IMR-90 (cell line): Measurements from ENCODE around the gene EPSTI1. TPM values are rescaled to one million over a fixed set of nuclear protein-coding genes. Genes with fewer than 3 reads are reported as not detected.

Experiments used
- ATAC-seq: fragments of 200-7000 bp; cut with Tn5 transposase; 2 replicates; pipeline ENCODE4 v1.9.1; 2020; ENCODE audit warnings: low read depth, mild to moderate bottlenecking, moderate library complexity
- BruUV-seq: library from RNA; stranded (reverse); fragments of 400-500 nt; replicated peaks from 2 replicates; lab custom pipeline; 2021; lab: Mats Ljungman, UMichigan
- CTCF ChIA-PET: fragments of 300-600 bp; formaldehyde crosslinking; extraction: SDS; loops from one replicate; lab custom pipeline; 2021; ENCODE audit warnings: antibody characterized with exemption; lab: Yijun Ruan, JAX
- POLR2A ChIA-PET: fragments of 300-600 bp; sonication (Branson Sonifier 250); formaldehyde crosslinking; loops from one replicate; lab custom pipeline; 2022; ENCODE audit warnings: antibody characterized with exemption; ENCODE audit not compliant: unreplicated experiment; lab: Charles Lee
- DNase-seq: peaks from one replicate; pipeline ENCODE4 v3.0.0; 2013
- H2AFZ ChIP-seq: replicated peaks from 2 replicates; pipeline ENCODE3; 2013; ENCODE audit warnings: low read length, mild to moderate bottlenecking; ENCODE audit not compliant: poor library complexity
- H2AK5ac ChIP-seq: 2 replicates; pipeline ENCODE4 v1.6.1; 2013; ENCODE audit warnings: low read depth, low read length, inconsistent platforms
- H2AK9ac ChIP-seq: replicated peaks from 2 replicates; pipeline ENCODE3; 2013; ENCODE audit warnings: mild to moderate bottlenecking, low read depth, low read length, moderate library complexity; ENCODE audit not compliant: poor library complexity
- H2BK120ac ChIP-seq: 2 replicates; pipeline ENCODE4 v1.6.1; 2013; ENCODE audit warnings: low read depth, low read length, inconsistent platforms
- H2BK15ac ChIP-seq: 3 replicates; pipeline ENCODE4 v1.6.1; 2013; ENCODE audit warnings: low read depth, low read length, inconsistent platforms
- H2BK20ac ChIP-seq: 2 replicates; pipeline ENCODE4 v1.6.1; 2013; ENCODE audit warnings: low read depth, mild to moderate bottlenecking, inconsistent platforms, low read length, moderate library complexity
- H2BK5ac ChIP-seq: 2 replicates; pipeline ENCODE4 v1.6.1; 2013; ENCODE audit warnings: mild to moderate bottlenecking, low read depth, low read length, inconsistent platforms; ENCODE audit not compliant: poor library complexity, severe bottlenecking
- H3K14ac ChIP-seq: replicated peaks from 2 replicates; pipeline ENCODE4 v1.6.1; 2013; ENCODE audit warnings: low read depth, low read length, inconsistent platforms
- H3K18ac ChIP-seq: 2 replicates; pipeline ENCODE4 v1.6.1; 2013; ENCODE audit warnings: low read depth, low read length, control low read depth
- H3K23ac ChIP-seq: 2 replicates; pipeline ENCODE4 v1.6.1; 2013; ENCODE audit warnings: low read depth, low read length, inconsistent platforms
- H3K27ac ChIP-seq: 2 replicates; pipeline ENCODE4 v1.5.1; 2013; ENCODE audit warnings: mild to moderate bottlenecking, control low read depth, low read length; ENCODE audit not compliant: insufficient read depth
- H3K27me3 ChIP-seq: 2 replicates; pipeline ENCODE4 v1.6.1; 2013; ENCODE audit warnings: low read length; ENCODE audit not compliant: control insufficient read depth, insufficient read depth
- H3K36me3 ChIP-seq: 2 replicates; pipeline ENCODE4 v1.6.1; 2013; ENCODE audit warnings: low read length, mixed read lengths; ENCODE audit not compliant: control insufficient read depth, insufficient read depth
- H3K4ac ChIP-seq: 2 replicates; pipeline ENCODE4 v1.6.1; 2013; ENCODE audit warnings: low read depth, low read length, inconsistent platforms
- H3K4me1 ChIP-seq: 2 replicates; pipeline ENCODE4 v1.6.1; 2013; ENCODE audit warnings: low read length, mixed read lengths; ENCODE audit not compliant: control insufficient read depth, insufficient read depth
- H3K4me2 ChIP-seq: 2 replicates; pipeline ENCODE4 v1.6.1; 2013; ENCODE audit warnings: low read depth, mild to moderate bottlenecking, control low read depth, low read length, moderate library complexity
- H3K4me3 ChIP-seq: 2 replicates; pipeline ENCODE4 v1.5.1; 2013; ENCODE audit warnings: low read depth, mild to moderate bottlenecking, control low read depth, low read length, moderate library complexity; ENCODE audit not compliant: insufficient read depth
- H3K56ac ChIP-seq: 2 replicates; pipeline ENCODE4 v1.6.1; 2013; ENCODE audit warnings: low read length, inconsistent platforms; ENCODE audit not compliant: insufficient read depth; ENCODE audit errors: extremely low read depth
- H3K79me1 ChIP-seq, 2 experiments: 2 replicates each; pipeline ENCODE4 v1.6.1; 2013; ENCODE audit warnings: low read length in 2 of 2, inconsistent platforms in 1 of 2, low read depth in 1 of 2
- H3K9ac ChIP-seq: 2 replicates; pipeline ENCODE4 v1.6.1; 2013; ENCODE audit warnings: low read depth, low read length, control low read depth
- H3K9me1 ChIP-seq: 2 replicates; pipeline ENCODE4 v1.6.1; 2013; ENCODE audit warnings: low read length, inconsistent platforms; ENCODE audit not compliant: insufficient read depth
- H3K9me3 ChIP-seq: 2 replicates; pipeline ENCODE4 v1.6.1; 2013; ENCODE audit warnings: low read length; ENCODE audit not compliant: control insufficient read depth, insufficient read depth
- H4K20me1 ChIP-seq: 2 replicates; pipeline ENCODE4 v1.6.1; 2013; ENCODE audit warnings: low read length, inconsistent platforms; ENCODE audit not compliant: insufficient read depth
- H4K5ac ChIP-seq: 2 replicates; pipeline ENCODE4 v1.6.1; 2013; ENCODE audit warnings: mild to moderate bottlenecking, low read depth, low read length, control low read depth
- H4K8ac ChIP-seq, 2 experiments: 2 replicates each; pipeline ENCODE4 v1.6.1; 2013; ENCODE audit warnings: low read depth in 2 of 2, low read length in 2 of 2, control low read depth in 1 of 2, inconsistent platforms in 1 of 2
- H4K91ac ChIP-seq: 2 replicates; pipeline ENCODE4 v1.6.1; 2013; ENCODE audit warnings: low read depth, low read length, inconsistent platforms; ENCODE audit not compliant: insufficient read depth
- CEBPB ChIP-seq: IDR thresholded peaks from 2 replicates; pipeline ENCODE4 v1.6.1; 2012; ENCODE audit warnings: low read depth, low read length, improper control_type of control experiment
- CHD1 ChIP-seq: IDR thresholded peaks from 2 replicates; pipeline ENCODE4 v1.6.1; 2012; ENCODE audit warnings: low read depth, low read length, improper control_type of control experiment
- ELK1 ChIP-seq: fragments of 150-350 bp; IDR thresholded peaks from 2 replicates; pipeline ENCODE4 v1.6.1; 2016; ENCODE audit warnings: low read depth, mild to moderate bottlenecking, low read length, moderate library complexity, borderline replicate concordance
- MAFK ChIP-seq: IDR thresholded peaks from 2 replicates; pipeline ENCODE4 v1.6.1; 2012; ENCODE audit warnings: low read depth, low read length, improper control_type of control experiment
- MAZ ChIP-seq: IDR thresholded peaks from 2 replicates; pipeline ENCODE4 v1.6.1; 2012; ENCODE audit warnings: low read depth, mild to moderate bottlenecking, low read length, improper control_type of control experiment, moderate library complexity, borderline replicate concordance
- NFE2L2 ChIP-seq: fragments of 150-350 bp; IDR thresholded peaks from 2 replicates; pipeline ENCODE4 v1.6.1; 2016; ENCODE audit warnings: low read depth, mild to moderate bottlenecking, low read length
- POLR2A ChIP-seq: IDR thresholded peaks from 2 replicates; pipeline ENCODE4 v1.6.1; 2012; ENCODE audit warnings: mild to moderate bottlenecking, low read depth, low read length
- RCOR1 ChIP-seq: IDR thresholded peaks from 2 replicates; pipeline ENCODE4 v1.6.1; 2012; ENCODE audit warnings: mild to moderate bottlenecking, low read length, improper control_type of control experiment; ENCODE audit not compliant: insufficient replicate concordance
- RFX5 ChIP-seq: IDR thresholded peaks from 2 replicates; pipeline ENCODE4 v1.8.0; 2012; ENCODE audit warnings: low read depth, mild to moderate bottlenecking, low read length, moderate library complexity
- SMC3 ChIP-seq: fragments of 150-350 bp; IDR thresholded peaks from 2 replicates; pipeline ENCODE4 v1.6.1; 2016; ENCODE audit warnings: low read depth, mild to moderate bottlenecking, antibody characterized with exemption, low read length, moderate library complexity
- WGBS, 2 experiments: methylation state at CpG; one replicate each; pipeline versions ENCODE4 v1.1.5 to v1.1.7; 2013; ENCODE audit warnings: missing lambda C conversion rate in 2 of 2; ENCODE audit not compliant: insufficient read length in 1 of 2; ENCODE audit errors: extremely low coverage in 2 of 2; 5-methylcytosine and 5-hydroxymethylcytosine counted together
- dilution Hi-C: fragments of 300-500 bp; cut with HindIII; formaldehyde crosslinking; loops from one replicate; pipeline ENCODE4 v1.14.3; 2018; ENCODE audit warnings: low sequenced_read_pairs; ENCODE audit not compliant: unreplicated experiment
- in situ Hi-C: fragments of 300-500 bp; cut with MboI; formaldehyde crosslinking; loops from 3 replicates; pipeline ENCODE4 v1.14.3; 2019; ENCODE audit warnings: low sequenced_read_pairs, inconsistent platforms, mixed read lengths
- intact Hi-C: fragments of 100-400 bp; cut with micrococcal nuclease; formaldehyde crosslinking; loops from 2 replicates; pipeline ENCODE4 v1.10.0; 2022
- polyA plus RNA-seq, 3 experiments: library from polyadenylated mRNA; depleted of rRNA; stranded (reverse); fragments of >200 nt; gene quantifications; 2 replicates each; pipeline ENCODE4 v1.2.3, GENCODE V29; 2012; ENCODE audit warnings: low replicate concordance in 1 of 3
- total RNA-seq: library from RNA; depleted of rRNA; stranded (reverse); fragments of >200 nt; gene quantifications from 2 replicates; pipeline ENCODE4 v1.2.3, GENCODE V29; 2012
- TF ChIP-seq, protein P1 (sequence below): fragments of 150-350 bp; IDR thresholded peaks from 2 replicates; pipeline ENCODE4 v1.6.1; 2017; ENCODE audit warnings: mild to moderate bottlenecking, antibody characterized with exemption, low read length, low read depth
- TF ChIP-seq, protein P2 (sequence below): conservative IDR thresholded peaks from 2 replicates; pipeline ENCODE4 v1.5.1; 2012; ENCODE audit warnings: mild to moderate bottlenecking, low read depth, low read length, improper control_type of control experiment

Gene EPSTI1
- total and polyA plus RNA-seq, 2 of the 4 experiments (the other 2 are of a cell fraction): 0.90 to 1.6 TPM

DNA sequence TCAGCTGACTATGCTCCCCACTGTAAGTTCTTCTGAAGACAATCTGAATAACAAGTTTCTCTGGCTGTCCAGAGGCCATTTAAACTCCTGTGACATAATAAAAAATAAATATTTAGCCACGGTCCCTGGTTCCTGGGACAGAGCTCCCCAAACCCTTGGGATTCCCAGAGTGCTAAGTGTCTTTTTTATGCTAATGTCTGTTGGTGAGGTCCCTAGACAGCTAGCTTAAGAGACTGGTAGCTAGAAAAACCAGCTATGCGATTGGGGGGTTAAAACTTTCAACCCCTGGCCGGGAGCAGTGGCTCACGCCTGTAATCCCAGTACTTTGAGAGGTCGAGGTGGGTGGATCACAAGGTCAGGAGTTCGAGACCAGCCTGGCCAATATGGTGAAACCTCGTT is 5.9 kb downstream of the EPSTI1 start (continued):
- TF ChIP-seq MAZ (no peak), CHD1 (no peak), CEBPB (no peak), MAFK (no peak)

GRCh38 chr13:42985312-42986175 is 6.5 kb downstream of the EPSTI1 start:
- Histone ChIP-seq H4K91ac (no peak overlapping the region), H3K4me1 (no peaks in the 10 kb centered on the region), H3K4me2 (no peak overlapping the region), H3K9me3 (no peaks in the 10 kb centered on the region), H2BK15ac (no peak overlapping the region), H3K9ac (no peak overlapping the region), H2BK20ac (no peak overlapping the region), H3K9me1 (no peaks in the 10 kb centered on the region), H3K27ac (no peak overlapping the region), H2BK5ac (no peak overlapping the region), H3K14ac (no peak overlapping the region), H3K23ac (no peak overlapping the region), H4K8ac (no peak overlapping the region), H3K79me1 (no peaks in the 10 kb centered on the region), H2AK9ac (no peak overlapping the region), H3K56ac (no peak overlapping the region), H3K4ac (no peak overlapping the region), H3K27me3 (no peaks in the 10 kb centered on the region), H3K4me3 (no peak overlapping the region), H2AFZ (no peak overlapping the region), H2AK5ac (no peak overlapping the region), H3K36me3 (no peaks in the 10 kb centered on the region), H4K5ac (no peak overlapping the region), H3K18ac (no peak overlapping the region), H4K20me1 (no peaks in the 10 kb centered on the region), H2BK120ac (no peak overlapping the region)
- in situ Hi-C loops: no loop called here
- WGBS, 2 experiments: 100% methylated on average over 1 of the region's 8 CpGs; no CpG with 5 or more reads in 1 of the 2 experiments
- BruUV-seq: no TSS peak
- dilution Hi-C loops: no loop called here
- ChIA-PET POLR2A (no interaction called here), CTCF (interaction anchor here (0.5 kb wide), 1 partner anchor 50 kb away, joined by 4 read pairs; no protein-coding TSS in a partner anchor)
- DNase-seq (no peak), ATAC-seq (no peak)
- intact Hi-C loops: no loop called here
- TF ChIP-seq SMC3 (no peak), RFX5 (no peak), CEBPB (no peak), ELK1 (no peak), POLR2A (no peak), RCOR1 (no peak), CHD1 (no peak), MAZ (no peak), NFE2L2 (no peak)
- TF ChIP-seq, protein P1, sequence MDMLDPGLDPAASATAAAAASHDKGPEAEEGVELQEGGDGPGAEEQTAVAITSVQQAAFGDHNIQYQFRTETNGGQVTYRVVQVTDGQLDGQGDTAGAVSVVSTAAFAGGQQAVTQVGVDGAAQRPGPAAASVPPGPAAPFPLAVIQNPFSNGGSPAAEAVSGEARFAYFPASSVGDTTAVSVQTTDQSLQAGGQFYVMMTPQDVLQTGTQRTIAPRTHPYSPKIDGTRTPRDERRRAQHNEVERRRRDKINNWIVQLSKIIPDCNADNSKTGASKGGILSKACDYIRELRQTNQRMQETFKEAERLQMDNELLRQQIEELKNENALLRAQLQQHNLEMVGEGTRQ: no peak
- TF ChIP-seq, protein P2, sequence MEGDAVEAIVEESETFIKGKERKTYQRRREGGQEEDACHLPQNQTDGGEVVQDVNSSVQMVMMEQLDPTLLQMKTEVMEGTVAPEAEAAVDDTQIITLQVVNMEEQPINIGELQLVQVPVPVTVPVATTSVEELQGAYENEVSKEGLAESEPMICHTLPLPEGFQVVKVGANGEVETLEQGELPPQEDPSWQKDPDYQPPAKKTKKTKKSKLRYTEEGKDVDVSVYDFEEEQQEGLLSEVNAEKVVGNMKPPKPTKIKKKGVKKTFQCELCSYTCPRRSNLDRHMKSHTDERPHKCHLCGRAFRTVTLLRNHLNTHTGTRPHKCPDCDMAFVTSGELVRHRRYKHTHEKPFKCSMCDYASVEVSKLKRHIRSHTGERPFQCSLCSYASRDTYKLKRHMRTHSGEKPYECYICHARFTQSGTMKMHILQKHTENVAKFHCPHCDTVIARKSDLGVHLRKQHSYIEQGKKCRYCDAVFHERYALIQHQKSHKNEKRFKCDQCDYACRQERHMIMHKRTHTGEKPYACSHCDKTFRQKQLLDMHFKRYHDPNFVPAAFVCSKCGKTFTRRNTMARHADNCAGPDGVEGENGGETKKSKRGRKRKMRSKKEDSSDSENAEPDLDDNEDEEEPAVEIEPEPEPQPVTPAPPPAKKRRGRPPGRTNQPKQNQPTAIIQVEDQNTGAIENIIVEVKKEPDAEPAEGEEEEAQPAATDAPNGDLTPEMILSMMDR: no peak
